ENCODE results near the gene RALGDS. TPM values are rescaled to one million over a fixed set of nuclear protein-coding genes. Genes with fewer than 3 reads are reported as not detected.

Gene RALGDS
- total and polyA plus RNA-seq, 9 of the 15 experiments (the other 6 are each of a cell fraction or from before 2014, with no cell fraction given) = 0.75 to 43.3 (median 27.1) TPM

GRCh38 chr9:133119846-133120500 lies 1.1 kb downstream of the RALGDS start (continued):
- TF ChIP-seq ZBTB33 (CRISPR knock-in tag; IDR thresholded peaks at IDR 0.05) (0 out of 2 replicates have a peak, but pooled peaks have one; percentile 21), ZC3H4 (CRISPR knock-in tag; IDR thresholded peaks at IDR 0.05; ENCODE audit: borderline replicate concordance) (0 out of 2 replicates have a peak, but pooled peaks have one; percentile 2), ZNF740 (CRISPR knock-in tag; IDR thresholded peaks at IDR 0.05) (no peak; the same call in 1 of the 2 replicates), ZNF740 (tag; IDR thresholded peaks at IDR 0.05) (0 out of 4 replicates have a peak, but pooled peaks of 1 of the 2 experiments have one; percentile 34), MCM5 (IDR thresholded peaks at IDR 0.05; ENCODE audit: low read depth) (no peak)
